ENCODE results near the gene NBEA.

DNA sequence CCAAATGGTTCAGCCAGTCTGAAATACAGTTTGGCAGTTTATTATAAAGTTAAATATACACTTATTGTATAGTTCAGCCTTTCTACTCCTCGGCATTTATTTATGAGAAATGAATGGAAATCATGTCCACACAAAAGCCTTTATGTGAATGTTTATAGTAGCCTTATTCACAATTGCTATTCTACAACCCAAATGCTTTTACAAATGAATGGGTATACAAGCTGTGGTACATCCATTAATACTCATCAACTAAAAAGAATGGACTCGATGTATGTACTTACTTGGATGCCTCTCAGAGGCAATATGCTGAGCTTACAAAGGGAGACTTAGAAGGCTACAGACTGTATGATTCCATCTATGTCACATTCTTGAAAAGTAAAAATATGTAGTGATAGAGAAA lies 150.7 kb downstream of the NBEA start:
- TF ChIP-seq, protein P1, sequence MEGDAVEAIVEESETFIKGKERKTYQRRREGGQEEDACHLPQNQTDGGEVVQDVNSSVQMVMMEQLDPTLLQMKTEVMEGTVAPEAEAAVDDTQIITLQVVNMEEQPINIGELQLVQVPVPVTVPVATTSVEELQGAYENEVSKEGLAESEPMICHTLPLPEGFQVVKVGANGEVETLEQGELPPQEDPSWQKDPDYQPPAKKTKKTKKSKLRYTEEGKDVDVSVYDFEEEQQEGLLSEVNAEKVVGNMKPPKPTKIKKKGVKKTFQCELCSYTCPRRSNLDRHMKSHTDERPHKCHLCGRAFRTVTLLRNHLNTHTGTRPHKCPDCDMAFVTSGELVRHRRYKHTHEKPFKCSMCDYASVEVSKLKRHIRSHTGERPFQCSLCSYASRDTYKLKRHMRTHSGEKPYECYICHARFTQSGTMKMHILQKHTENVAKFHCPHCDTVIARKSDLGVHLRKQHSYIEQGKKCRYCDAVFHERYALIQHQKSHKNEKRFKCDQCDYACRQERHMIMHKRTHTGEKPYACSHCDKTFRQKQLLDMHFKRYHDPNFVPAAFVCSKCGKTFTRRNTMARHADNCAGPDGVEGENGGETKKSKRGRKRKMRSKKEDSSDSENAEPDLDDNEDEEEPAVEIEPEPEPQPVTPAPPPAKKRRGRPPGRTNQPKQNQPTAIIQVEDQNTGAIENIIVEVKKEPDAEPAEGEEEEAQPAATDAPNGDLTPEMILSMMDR (IDR thresholded peaks at IDR 0.05; ENCODE audit: poor library complexity) = no peak
- TF ChIP-seq EZH2phosphoT487 (IDR thresholded peaks at IDR 0.05; ENCODE audit: low read depth, severe bottlenecking, unreplicated experiment) (no peak), EZH2 (IDR thresholded peaks at IDR 0.05; ENCODE audit: borderline replicate concordance) (no peak)

Data from hepatocyte (in vitro differentiated cells).